IMR-90 (cell line): ENCODE measurements around the gene HTT. TPM values are rescaled to one million over a fixed set of nuclear protein-coding genes. Genes with fewer than 3 reads are reported as not detected.

Experiments
- ATAC-seq: fragments of 200-7000 bp; cut with Tn5 transposase; 2 replicates; pipeline ENCODE4 v1.9.1; 2020; ENCODE audit warnings: low read depth, mild to moderate bottlenecking, moderate library complexity
- BruUV-seq: library from RNA; stranded (reverse); fragments of 400-500 nt; replicated peaks from 2 replicates; lab custom pipeline; 2021; lab: Mats Ljungman, UMichigan
- CTCF ChIA-PET: fragments of 300-600 bp; formaldehyde crosslinking; extraction: SDS; loops from one replicate; lab custom pipeline; 2021; ENCODE audit warnings: antibody characterized with exemption; lab: Yijun Ruan, JAX
- POLR2A ChIA-PET: fragments of 300-600 bp; sonication (Branson Sonifier 250); formaldehyde crosslinking; loops from one replicate; lab custom pipeline; 2022; ENCODE audit warnings: antibody characterized with exemption; ENCODE audit not compliant: unreplicated experiment; lab: Charles Lee
- DNase-seq: peaks from one replicate; pipeline ENCODE4 v3.0.0; 2013
- H2AFZ ChIP-seq: replicated peaks from 2 replicates; pipeline ENCODE3; 2013; ENCODE audit warnings: low read length, mild to moderate bottlenecking; ENCODE audit not compliant: poor library complexity
- H2AK5ac ChIP-seq: 2 replicates; pipeline ENCODE4 v1.6.1; 2013; ENCODE audit warnings: low read depth, low read length, inconsistent platforms
- H2AK9ac ChIP-seq: replicated peaks from 2 replicates; pipeline ENCODE3; 2013; ENCODE audit warnings: mild to moderate bottlenecking, low read depth, low read length, moderate library complexity; ENCODE audit not compliant: poor library complexity
- H2BK120ac ChIP-seq: 2 replicates; pipeline ENCODE4 v1.6.1; 2013; ENCODE audit warnings: low read depth, low read length, inconsistent platforms
- H2BK15ac ChIP-seq: 3 replicates; pipeline ENCODE4 v1.6.1; 2013; ENCODE audit warnings: low read depth, low read length, inconsistent platforms
- H2BK20ac ChIP-seq: 2 replicates; pipeline ENCODE4 v1.6.1; 2013; ENCODE audit warnings: low read depth, mild to moderate bottlenecking, inconsistent platforms, low read length, moderate library complexity
- H2BK5ac ChIP-seq: 2 replicates; pipeline ENCODE4 v1.6.1; 2013; ENCODE audit warnings: mild to moderate bottlenecking, low read depth, low read length, inconsistent platforms; ENCODE audit not compliant: poor library complexity, severe bottlenecking
- H3K14ac ChIP-seq: replicated peaks from 2 replicates; pipeline ENCODE4 v1.6.1; 2013; ENCODE audit warnings: low read depth, low read length, inconsistent platforms
- H3K18ac ChIP-seq: 2 replicates; pipeline ENCODE4 v1.6.1; 2013; ENCODE audit warnings: low read depth, low read length, control low read depth
- H3K23ac ChIP-seq: 2 replicates; pipeline ENCODE4 v1.6.1; 2013; ENCODE audit warnings: low read depth, low read length, inconsistent platforms
- H3K27ac ChIP-seq: 2 replicates; pipeline ENCODE4 v1.5.1; 2013; ENCODE audit warnings: mild to moderate bottlenecking, control low read depth, low read length; ENCODE audit not compliant: insufficient read depth
- H3K27me3 ChIP-seq: 2 replicates; pipeline ENCODE4 v1.6.1; 2013; ENCODE audit warnings: low read length; ENCODE audit not compliant: control insufficient read depth, insufficient read depth
- H3K36me3 ChIP-seq: 2 replicates; pipeline ENCODE4 v1.6.1; 2013; ENCODE audit warnings: low read length, mixed read lengths; ENCODE audit not compliant: control insufficient read depth, insufficient read depth
- H3K4ac ChIP-seq: 2 replicates; pipeline ENCODE4 v1.6.1; 2013; ENCODE audit warnings: low read depth, low read length, inconsistent platforms
- H3K4me1 ChIP-seq: 2 replicates; pipeline ENCODE4 v1.6.1; 2013; ENCODE audit warnings: low read length, mixed read lengths; ENCODE audit not compliant: control insufficient read depth, insufficient read depth
- H3K4me2 ChIP-seq: 2 replicates; pipeline ENCODE4 v1.6.1; 2013; ENCODE audit warnings: low read depth, mild to moderate bottlenecking, control low read depth, low read length, moderate library complexity
- H3K4me3 ChIP-seq: 2 replicates; pipeline ENCODE4 v1.5.1; 2013; ENCODE audit warnings: low read depth, mild to moderate bottlenecking, control low read depth, low read length, moderate library complexity; ENCODE audit not compliant: insufficient read depth
- H3K56ac ChIP-seq: 2 replicates; pipeline ENCODE4 v1.6.1; 2013; ENCODE audit warnings: low read length, inconsistent platforms; ENCODE audit not compliant: insufficient read depth; ENCODE audit errors: extremely low read depth
- H3K79me1 ChIP-seq, 2 experiments: 2 replicates each; pipeline ENCODE4 v1.6.1; 2013; ENCODE audit warnings: low read length in 2 of 2, inconsistent platforms in 1 of 2, low read depth in 1 of 2
- H3K9ac ChIP-seq: 2 replicates; pipeline ENCODE4 v1.6.1; 2013; ENCODE audit warnings: low read depth, low read length, control low read depth
- H3K9me1 ChIP-seq: 2 replicates; pipeline ENCODE4 v1.6.1; 2013; ENCODE audit warnings: low read length, inconsistent platforms; ENCODE audit not compliant: insufficient read depth
- H3K9me3 ChIP-seq: 2 replicates; pipeline ENCODE4 v1.6.1; 2013; ENCODE audit warnings: low read length; ENCODE audit not compliant: control insufficient read depth, insufficient read depth
- H4K20me1 ChIP-seq: 2 replicates; pipeline ENCODE4 v1.6.1; 2013; ENCODE audit warnings: low read length, inconsistent platforms; ENCODE audit not compliant: insufficient read depth
- H4K5ac ChIP-seq: 2 replicates; pipeline ENCODE4 v1.6.1; 2013; ENCODE audit warnings: mild to moderate bottlenecking, low read depth, low read length, control low read depth
- H4K8ac ChIP-seq, 2 experiments: 2 replicates each; pipeline ENCODE4 v1.6.1; 2013; ENCODE audit warnings: low read depth in 2 of 2, low read length in 2 of 2, control low read depth in 1 of 2, inconsistent platforms in 1 of 2
- H4K91ac ChIP-seq: 2 replicates; pipeline ENCODE4 v1.6.1; 2013; ENCODE audit warnings: low read depth, low read length, inconsistent platforms; ENCODE audit not compliant: insufficient read depth
- BHLHE40 ChIP-seq: fragments of 150-350 bp; IDR thresholded peaks from 2 replicates; pipeline ENCODE4 v1.6.1; 2016; ENCODE audit warnings: mild to moderate bottlenecking, low read depth, low read length
- CEBPB ChIP-seq: IDR thresholded peaks from 2 replicates; pipeline ENCODE4 v1.6.1; 2012; ENCODE audit warnings: low read depth, low read length, improper control_type of control experiment
- CHD1 ChIP-seq: IDR thresholded peaks from 2 replicates; pipeline ENCODE4 v1.6.1; 2012; ENCODE audit warnings: low read depth, low read length, improper control_type of control experiment
- CTCF ChIP-seq: conservative IDR thresholded peaks from 2 replicates; pipeline ENCODE4 v1.5.1; 2012; ENCODE audit warnings: mild to moderate bottlenecking, low read depth, low read length, improper control_type of control experiment
- ELK1 ChIP-seq: fragments of 150-350 bp; IDR thresholded peaks from 2 replicates; pipeline ENCODE4 v1.6.1; 2016; ENCODE audit warnings: low read depth, mild to moderate bottlenecking, low read length, moderate library complexity, borderline replicate concordance
- FOS ChIP-seq: fragments of 150-350 bp; IDR thresholded peaks from 2 replicates; pipeline ENCODE4 v1.6.1; 2016; ENCODE audit warnings: low read depth, low read length
- MAFK ChIP-seq: IDR thresholded peaks from 2 replicates; pipeline ENCODE4 v1.6.1; 2012; ENCODE audit warnings: low read depth, low read length, improper control_type of control experiment
- MAZ ChIP-seq: IDR thresholded peaks from 2 replicates; pipeline ENCODE4 v1.6.1; 2012; ENCODE audit warnings: low read depth, mild to moderate bottlenecking, low read length, improper control_type of control experiment, moderate library complexity, borderline replicate concordance
- MXI1 ChIP-seq: IDR thresholded peaks from 2 replicates; pipeline ENCODE4 v1.6.1; 2012; ENCODE audit warnings: low read depth, mild to moderate bottlenecking, low read length, moderate library complexity, borderline replicate concordance
- NFE2L2 ChIP-seq: fragments of 150-350 bp; IDR thresholded peaks from 2 replicates; pipeline ENCODE4 v1.6.1; 2016; ENCODE audit warnings: low read depth, mild to moderate bottlenecking, low read length
- POLR2A ChIP-seq: IDR thresholded peaks from 2 replicates; pipeline ENCODE4 v1.6.1; 2012; ENCODE audit warnings: mild to moderate bottlenecking, low read depth, low read length
- RAD21 ChIP-seq: IDR thresholded peaks from 2 replicates; pipeline ENCODE4 v1.6.1; 2012; ENCODE audit warnings: low read length, improper control_type of control experiment
- RCOR1 ChIP-seq: IDR thresholded peaks from 2 replicates; pipeline ENCODE4 v1.6.1; 2012; ENCODE audit warnings: mild to moderate bottlenecking, low read length, improper control_type of control experiment; ENCODE audit not compliant: insufficient replicate concordance
- RFX5 ChIP-seq: IDR thresholded peaks from 2 replicates; pipeline ENCODE4 v1.8.0; 2012; ENCODE audit warnings: low read depth, mild to moderate bottlenecking, low read length, moderate library complexity
- SMC3 ChIP-seq: fragments of 150-350 bp; IDR thresholded peaks from 2 replicates; pipeline ENCODE4 v1.6.1; 2016; ENCODE audit warnings: low read depth, mild to moderate bottlenecking, antibody characterized with exemption, low read length, moderate library complexity
- USF2 ChIP-seq: fragments of 150-350 bp; IDR thresholded peaks from 2 replicates; pipeline ENCODE4 v1.6.1; 2017; ENCODE audit warnings: mild to moderate bottlenecking, antibody characterized with exemption, low read length, low read depth
- WGBS, 2 experiments: methylation state at CpG; one replicate each; pipeline versions ENCODE4 v1.1.5 to v1.1.7; 2013; ENCODE audit warnings: missing lambda C conversion rate in 2 of 2; ENCODE audit not compliant: insufficient read length in 1 of 2; ENCODE audit errors: extremely low coverage in 2 of 2; 5-methylcytosine and 5-hydroxymethylcytosine counted together
- dilution Hi-C: fragments of 300-500 bp; cut with HindIII; formaldehyde crosslinking; loops from one replicate; pipeline ENCODE4 v1.14.3; 2018; ENCODE audit warnings: low sequenced_read_pairs; ENCODE audit not compliant: unreplicated experiment
- in situ Hi-C: fragments of 300-500 bp; cut with MboI; formaldehyde crosslinking; loops from 3 replicates; pipeline ENCODE4 v1.14.3; 2019; ENCODE audit warnings: low sequenced_read_pairs, inconsistent platforms, mixed read lengths
- intact Hi-C: fragments of 100-400 bp; cut with micrococcal nuclease; formaldehyde crosslinking; loops from 2 replicates; pipeline ENCODE4 v1.10.0; 2022
- polyA plus RNA-seq, 3 experiments: library from polyadenylated mRNA; depleted of rRNA; stranded (reverse); fragments of >200 nt; gene quantifications; 2 replicates each; pipeline ENCODE4 v1.2.3, GENCODE V29; 2012; ENCODE audit warnings: low replicate concordance in 1 of 3
- total RNA-seq: library from RNA; depleted of rRNA; stranded (reverse); fragments of >200 nt; gene quantifications from 2 replicates; pipeline ENCODE4 v1.2.3, GENCODE V29; 2012

HTT gene
- total and polyA plus RNA-seq, 2 of the 4 experiments (the other 2 are of a cell fraction): 11.6 to 14.3 TPM

GRCh38 chr4:3213106-3213425, 138.6 kb downstream of the HTT start:
- no peak overlapping the region for H3K56ac ChIP-seq
- no peak overlapping the region for H3K4me3 ChIP-seq
- BruUV-seq: no TSS peak

More at GRCh38 chr4:3213106-3213425, 138.6 kb downstream of the HTT start:
- peaks cover 11% of the 10 kb centered on the region for H3K9me1 ChIP-seq
- H2BK5ac ChIP-seq: no peak overlapping the region
- H3K27me3 ChIP-seq: no peaks in the 10 kb centered on the region
- no peaks in the 10 kb centered on the region for H3K9me3 ChIP-seq
- no peak for DNase-seq
- ChIA-PET POLR2A (no interaction called here), CTCF (no interaction called here)
- no peak overlapping the region for H4K8ac ChIP-seq
- no peak for ATAC-seq
- no peak overlapping the region for H2BK20ac ChIP-seq
- TF ChIP-seq SMC3: no peak
- no peak for TF ChIP-seq FOS
- TF ChIP-seq RAD21: no peak
- TF ChIP-seq CEBPB: no peak
- TF ChIP-seq CTCF: no peak
- TF ChIP-seq BHLHE40: no peak
- no peak for TF ChIP-seq USF2
- no peak for TF ChIP-seq MAZ
- no peak for TF ChIP-seq NFE2L2
- no peak for TF ChIP-seq ELK1
- no peak for TF ChIP-seq MXI1
- TF ChIP-seq RFX5: no peak
- no peak for TF ChIP-seq MAFK
- no peak for TF ChIP-seq CHD1
- no peak for TF ChIP-seq POLR2A
- TF ChIP-seq RCOR1: no peak
- intact Hi-C loops: no loop called here
- H2BK120ac ChIP-seq: no peak overlapping the region
- H3K36me3 ChIP-seq: peaks cover 60% of the 10 kb centered on the region
- H2AK9ac ChIP-seq: no peak overlapping the region
- no peak overlapping the region for H4K91ac ChIP-seq
- H3K4me1 ChIP-seq: no peaks in the 10 kb centered on the region
- no peak overlapping the region for H3K18ac ChIP-seq
- no peak overlapping the region for H2AK5ac ChIP-seq
- H3K14ac ChIP-seq: no peak overlapping the region
- H4K20me1 ChIP-seq: no peaks in the 10 kb centered on the region
- in situ Hi-C loops: no loop called here
- no peak overlapping the region for H3K4ac ChIP-seq
- H4K5ac ChIP-seq: no peak overlapping the region
- dilution Hi-C loops: no loop called here
- WGBS, 2 experiments: no CpG with 5 or more reads among the region's 4 CpGs
- H3K9ac ChIP-seq: no peak overlapping the region
- H3K79me1 ChIP-seq: no peaks in the 10 kb centered on the region
- no peak overlapping the region for H3K23ac ChIP-seq
- no peak overlapping the region for H2BK15ac ChIP-seq
- no peak overlapping the region for H3K27ac ChIP-seq
- H3K4me2 ChIP-seq: no peak overlapping the region
- no peak overlapping the region for H2AFZ ChIP-seq
